D721Med (cell line): ENCODE data around the gene WDR48.

Experiments used
- DNase-seq: peaks from one replicate; pipeline ENCODE4 v3.0.0; 2011; ENCODE audit warnings: low spot score; ENCODE audit not compliant: insufficient read length
- FAIRE-seq: peaks from 2 replicates; lab custom pipeline; 2011; peaks lifted over from hg19 to GRCh38; lab: Jason Lieb, UNC
- TF ChIP-seq, protein P1 (sequence below): IDR thresholded peaks from 2 replicates; pipeline ENCODE4 v1.5.1; 2012; ENCODE audit warnings: mild to moderate bottlenecking, control low read depth; ENCODE audit not compliant: insufficient read depth; ENCODE audit errors: missing control alignments

WDR48 gene

DNA sequence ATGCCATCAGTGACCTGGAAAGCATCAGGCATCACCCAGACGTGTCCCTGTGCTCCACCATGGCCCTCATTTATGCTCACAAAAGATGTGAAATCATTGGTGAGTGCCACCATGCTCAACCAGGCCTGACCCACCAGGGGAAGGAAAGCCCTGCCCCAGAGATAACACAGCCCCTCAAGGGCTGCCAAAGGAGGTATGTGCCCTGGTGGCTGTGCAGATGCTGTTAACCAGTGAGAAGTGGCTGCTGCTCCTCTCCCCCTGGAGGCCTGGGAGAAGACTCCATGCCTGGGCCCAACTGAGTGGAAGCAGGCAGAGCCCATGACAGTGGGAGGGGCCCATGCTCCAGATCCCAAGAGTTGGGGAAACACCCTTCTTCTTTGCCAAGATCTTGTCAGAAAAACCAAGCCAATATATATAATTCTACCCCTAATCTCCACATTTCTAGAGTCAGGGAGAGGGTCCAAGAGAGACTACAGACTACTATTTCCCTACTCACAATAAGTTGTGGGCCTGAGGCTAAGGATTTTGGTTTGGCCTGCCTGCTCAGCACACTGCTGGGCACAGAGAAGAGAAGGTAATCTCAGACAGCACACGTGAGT is 58.3 kb downstream of the WDR48 start:
- FAIRE-seq (no peak), DNase-seq (no peak)
- TF ChIP-seq, protein P1, sequence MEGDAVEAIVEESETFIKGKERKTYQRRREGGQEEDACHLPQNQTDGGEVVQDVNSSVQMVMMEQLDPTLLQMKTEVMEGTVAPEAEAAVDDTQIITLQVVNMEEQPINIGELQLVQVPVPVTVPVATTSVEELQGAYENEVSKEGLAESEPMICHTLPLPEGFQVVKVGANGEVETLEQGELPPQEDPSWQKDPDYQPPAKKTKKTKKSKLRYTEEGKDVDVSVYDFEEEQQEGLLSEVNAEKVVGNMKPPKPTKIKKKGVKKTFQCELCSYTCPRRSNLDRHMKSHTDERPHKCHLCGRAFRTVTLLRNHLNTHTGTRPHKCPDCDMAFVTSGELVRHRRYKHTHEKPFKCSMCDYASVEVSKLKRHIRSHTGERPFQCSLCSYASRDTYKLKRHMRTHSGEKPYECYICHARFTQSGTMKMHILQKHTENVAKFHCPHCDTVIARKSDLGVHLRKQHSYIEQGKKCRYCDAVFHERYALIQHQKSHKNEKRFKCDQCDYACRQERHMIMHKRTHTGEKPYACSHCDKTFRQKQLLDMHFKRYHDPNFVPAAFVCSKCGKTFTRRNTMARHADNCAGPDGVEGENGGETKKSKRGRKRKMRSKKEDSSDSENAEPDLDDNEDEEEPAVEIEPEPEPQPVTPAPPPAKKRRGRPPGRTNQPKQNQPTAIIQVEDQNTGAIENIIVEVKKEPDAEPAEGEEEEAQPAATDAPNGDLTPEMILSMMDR: no peak

DNA sequence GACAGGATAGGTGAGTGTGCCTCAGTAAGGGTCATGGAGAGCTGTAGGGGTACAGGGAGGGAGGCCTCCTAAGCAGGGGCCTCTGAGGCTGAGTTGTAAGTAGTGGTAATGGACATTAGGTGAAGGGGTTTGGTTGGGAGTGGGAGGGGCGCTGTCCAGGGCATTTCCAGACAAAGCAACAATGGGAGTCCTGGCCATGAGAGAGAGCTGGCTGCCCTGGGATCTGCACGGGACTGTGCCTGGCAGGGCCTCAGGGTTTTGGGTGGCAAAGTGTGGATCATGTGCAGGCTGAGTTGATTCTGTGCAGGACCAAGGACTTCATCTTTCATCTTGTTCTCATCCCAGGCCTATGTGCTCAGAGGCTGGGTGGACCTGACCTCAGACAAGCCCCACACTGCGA is 60.3 kb downstream of the WDR48 start:
- TF ChIP-seq, protein P1: no peak
- FAIRE-seq (no peak), DNase-seq (no peak)

DNA sequence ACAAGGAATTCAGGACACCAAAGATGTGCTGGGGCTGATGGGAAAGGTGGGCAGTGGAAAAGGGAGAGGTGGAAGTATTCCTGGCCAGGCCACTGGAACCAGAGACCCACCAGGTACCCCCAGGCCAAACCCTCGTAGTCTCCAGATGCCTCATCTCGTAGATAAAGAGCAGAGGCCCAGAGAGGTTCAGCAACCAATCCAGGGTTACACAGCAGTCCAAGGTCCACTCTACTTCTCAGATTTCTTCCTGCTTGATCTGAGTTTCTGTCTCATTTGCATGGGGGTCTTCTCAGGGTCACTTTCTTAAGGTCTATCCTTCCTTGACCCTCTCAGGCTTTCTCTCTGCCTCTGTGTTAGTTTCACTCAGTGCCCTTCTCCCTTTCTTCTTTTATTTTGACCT is 60.7 kb downstream of the WDR48 start:
- DNase-seq (no peak), FAIRE-seq (no peak)
- TF ChIP-seq, protein P1: no peak

DNA sequence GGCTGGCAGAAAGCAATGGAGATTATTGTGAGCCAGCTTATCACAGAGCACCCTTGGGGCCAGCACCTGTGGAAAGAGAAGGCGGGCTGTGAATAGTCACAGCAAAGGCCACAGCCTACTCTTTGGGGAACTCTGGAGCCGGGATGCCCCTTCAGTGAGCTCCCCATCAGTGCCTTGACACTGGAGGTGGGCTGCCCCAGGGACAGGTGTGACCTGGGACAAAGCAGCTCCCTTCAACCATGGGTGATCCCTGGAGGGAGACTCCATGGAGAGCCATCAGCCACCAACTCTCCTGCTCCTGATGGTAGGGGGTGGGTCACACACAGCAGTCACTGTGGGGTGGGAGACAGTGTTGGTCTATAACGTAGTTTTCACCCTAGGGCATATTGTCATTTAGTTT is 61.5 kb downstream of the WDR48 start:
- no peak for FAIRE-seq
- TF ChIP-seq, protein P1: no peak

DNA sequence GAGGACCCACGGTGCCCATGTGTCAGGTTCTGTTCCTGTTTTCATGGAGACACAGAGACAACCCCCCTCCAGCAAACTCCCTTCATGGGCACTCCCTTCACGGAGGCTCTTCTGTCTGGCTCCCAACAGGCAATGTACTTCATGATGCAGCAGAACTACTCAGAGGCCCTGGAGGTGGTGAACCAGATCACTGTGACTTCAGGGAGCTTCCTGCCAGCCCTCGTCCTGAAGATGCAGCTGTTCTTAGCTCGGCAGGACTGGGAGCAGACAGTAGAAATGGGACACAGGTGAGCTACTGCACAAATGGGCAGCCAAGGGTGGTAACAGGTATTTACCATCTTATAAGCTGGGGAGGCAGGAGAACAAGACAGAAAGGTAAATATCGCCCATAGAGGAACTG is 62.6 kb downstream of the WDR48 start:
- no peak for DNase-seq
- no peak for FAIRE-seq
- TF ChIP-seq, protein P1: no peak

More for the DNA sequence above, 61.5 kb downstream of the WDR48 start:
- DNase-seq: no peak

DNA sequence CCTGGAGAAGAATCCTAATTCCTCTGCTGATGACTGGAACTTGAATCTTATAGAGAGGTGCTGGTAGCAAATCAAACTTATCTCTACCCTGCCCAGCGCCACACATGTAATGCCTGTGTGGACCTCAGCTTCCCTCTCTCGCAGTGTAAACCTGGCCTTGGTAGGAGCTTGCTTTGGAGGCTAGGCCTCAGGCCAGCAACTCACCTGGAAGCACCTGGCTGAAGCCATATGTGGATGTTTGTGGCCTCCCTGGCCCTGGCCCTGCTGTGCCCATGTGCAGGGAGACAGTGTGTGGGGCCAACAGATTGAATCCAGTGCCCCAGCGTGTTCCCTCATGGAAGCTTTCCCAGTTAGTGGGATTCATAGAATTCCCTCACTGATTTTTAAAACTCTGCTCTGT is 64.1 kb downstream of the WDR48 start:
- FAIRE-seq: no peak
- TF ChIP-seq, protein P1: no peak
- DNase-seq: no peak

DNA sequence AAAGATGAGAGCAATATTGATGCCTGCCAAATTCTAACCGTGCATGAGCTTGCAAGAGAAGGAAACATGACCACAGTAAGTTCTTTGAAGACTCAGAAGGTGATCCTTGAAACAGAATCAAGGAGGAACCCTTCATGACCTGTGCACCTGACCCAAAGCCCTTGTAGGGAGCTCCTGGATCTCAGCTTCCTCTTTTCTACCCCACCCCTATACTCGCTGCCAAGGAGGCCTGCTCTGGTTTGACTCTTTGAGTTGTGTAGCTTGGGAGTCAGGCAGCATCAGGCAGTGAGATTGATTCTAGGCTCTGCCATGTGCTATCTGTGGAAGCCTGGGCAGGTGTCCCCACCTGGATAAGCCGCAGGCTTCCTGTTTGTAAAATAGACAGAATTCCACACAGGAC is 66.3 kb downstream of the WDR48 start:
- TF ChIP-seq, protein P1: no peak
- FAIRE-seq: no peak
- DNase-seq: no peak
